HepG2 (cell line): ENCODE measurements around the gene RTF1. TPM values are rescaled to one million over a fixed set of nuclear protein-coding genes. Genes with fewer than 3 reads are reported as not detected.

Source experiments
- CTCF ChIP-seq: sonication (generic); formaldehyde crosslinking; IDR thresholded peaks from 2 replicates; pipeline ENCODE4 v1.5.0; 2020; ENCODE audit warnings: mild to moderate bottlenecking, missing genetic modification reagents, moderate library complexity
- FLYWCH1 ChIP-seq: sonication (generic); formaldehyde crosslinking; IDR thresholded peaks from 2 replicates; pipeline ENCODE4 v1.8.1; 2023; ENCODE audit warnings: mild to moderate bottlenecking, missing genetic modification reagents
- FOXO4 ChIP-seq: sonication (generic); formaldehyde crosslinking; conservative IDR thresholded peaks from 2 replicates; pipeline ENCODE4 v1.8.1; 2023; ENCODE audit warnings: missing genetic modification reagents
- HDAC2 ChIP-seq: sonication (generic); formaldehyde crosslinking; IDR thresholded peaks from 2 replicates; pipeline ENCODE4 v1.4.0; 2020; ENCODE audit warnings: missing genetic modification reagents
- HOMEZ ChIP-seq: IDR thresholded peaks from 2 replicates; pipeline ENCODE4 v1.6.1; 2016; ENCODE audit warnings: low read depth
- KLF9 ChIP-seq: IDR thresholded peaks from 2 replicates; pipeline ENCODE4 v1.6.1; 2016; ENCODE audit warnings: low read depth
- MIER2 ChIP-seq: IDR thresholded peaks from 2 replicates; pipeline ENCODE4 v1.6.1; 2016; ENCODE audit warnings: missing biosample characterization, missing genetic modification reagents
- NCOR1 ChIP-seq: fragments of 200-600 bp; sonication (generic); IDR thresholded peaks from 2 replicates; pipeline ENCODE4 v1.7.0; 2017; ENCODE audit warnings: antibody characterized with exemption, low read length, borderline replicate concordance
- NFAT5 ChIP-seq: sonication (generic); formaldehyde crosslinking; IDR thresholded peaks from 2 replicates; pipeline ENCODE4 v1.4.0; 2020; ENCODE audit warnings: missing genetic modification reagents
- POLR2G ChIP-seq: fragments of 200-400 bp; formaldehyde crosslinking; IDR thresholded peaks from 2 replicates; pipeline ENCODE4 v1.6.1; 2018; ENCODE audit warnings: mild to moderate bottlenecking, low read depth, low read length, moderate library complexity
- REXO4 ChIP-seq: sonication (generic); formaldehyde crosslinking; IDR thresholded peaks from 2 replicates; pipeline ENCODE4 v1.8.0; 2022; ENCODE audit warnings: missing genetic modification reagents, mild to moderate bottlenecking, borderline replicate concordance
- RFXAP ChIP-seq: sonication (generic); formaldehyde crosslinking; IDR thresholded peaks from 2 replicates; pipeline ENCODE4 v1.4.0; 2020; ENCODE audit warnings: missing genetic modification reagents, borderline replicate concordance
- RNF2 ChIP-seq: fragments of 450-650 bp; conservative IDR thresholded peaks from 2 replicates; pipeline ENCODE4 v1.6.1; 2016; ENCODE audit warnings: low read depth
- SSRP1 ChIP-seq: IDR thresholded peaks from 2 replicates; pipeline ENCODE4 v1.6.1; 2016; ENCODE audit warnings: control low read depth
- TOE1 ChIP-seq: sonication (generic); formaldehyde crosslinking; IDR thresholded peaks from 2 replicates; pipeline ENCODE4 v1.4.0; 2020; ENCODE audit warnings: mild to moderate bottlenecking, missing genetic modification reagents
- U2AF1 ChIP-seq: fragments of 200-400 bp; formaldehyde crosslinking; optimal IDR thresholded peaks from 2 replicates; pipeline ENCODE3; 2017; ENCODE audit warnings: mild to moderate bottlenecking, low read depth, low read length
- XRCC5 ChIP-seq: fragments of 200-400 bp; formaldehyde crosslinking; optimal IDR thresholded peaks from 2 replicates; pipeline ENCODE3; 2017; ENCODE audit warnings: mild to moderate bottlenecking, low read length
- ZMAT5 ChIP-seq: sonication (generic); formaldehyde crosslinking; IDR thresholded peaks from 2 replicates; pipeline ENCODE4 v1.5.0; 2020; ENCODE audit warnings: mild to moderate bottlenecking, low read depth, missing genetic modification reagents, borderline replicate concordance
- ZNF619 ChIP-seq: sonication (generic); formaldehyde crosslinking; IDR thresholded peaks from 2 replicates; pipeline ENCODE4 v1.4.0; 2020; ENCODE audit warnings: mild to moderate bottlenecking, missing genetic modification reagents
- ZNF652 ChIP-seq: IDR thresholded peaks from 2 replicates; pipeline ENCODE4 v1.6.1; 2016; ENCODE audit warnings: low read depth, borderline replicate concordance
- polyA plus RNA-seq, 8 experiments: library from polyadenylated mRNA; depleted of rRNA in 3 of 8; stranded (reverse) in 7 of 8; unstranded in 1 of 8; fragments of >200 nt; fragmentation: Illumina TruSeq in 4 of 8; extraction: Trizol in 4 of 8; gene quantifications; 2 replicates each; pipeline versions ENCODE4 v1.2.1 to v1.2.3, GENCODE V29; 2011 to 2016; ENCODE audit warnings: low read depth in 4 of 8, missing spikeins in 1 of 8, mixed read lengths in 1 of 8; ENCODE audit not compliant: insufficient read depth in 1 of 8
- total RNA-seq, 5 experiments: library from RNA; depleted of rRNA; stranded (reverse); fragments of >200 nt; fragmentation: Illumina TruSeq; extraction: Trizol; gene quantifications; 2 replicates each; pipeline ENCODE4 v1.2.3, GENCODE V29; 2016; ENCODE audit warnings: low read depth in 1 of 5

Gene RTF1
- total and polyA plus RNA-seq, 2 of the 13 experiments (the other 11 are each of a cell fraction or from before 2014, with no cell fraction given): 13.9 to 17.9 TPM

- TF ChIP-seq NFAT5 (0 out of 2 replicates have a peak, but pooled peaks have one; percentile 64), SSRP1 (CRISPR knock-in tag) (no peak), HOMEZ (CRISPR knock-in tag) (no peak), ZMAT5 (CRISPR knock-in tag) (no peak), U2AF1 (no peak), ZNF652 (CRISPR knock-in tag) (no peak), FLYWCH1 (CRISPR knock-in tag) (no peak), POLR2G (peak; percentile 47), RNF2 (peak; percentile 84; the same call in 1 of the 2 replicates), MIER2 (CRISPR knock-in tag) (no peak), TOE1 (0 out of 2 replicates have a peak, but pooled peaks have one; percentile 52), NCOR1 (no peak), REXO4 (CRISPR knock-in tag) (no peak), KLF9 (CRISPR knock-in tag) (0 out of 2 replicates have a peak, but pooled peaks have one; percentile 39), RFXAP (CRISPR knock-in tag) (no peak), FOXO4 (no peak), CTCF (CRISPR knock-in tag) (peak; percentile 47), HDAC2 (CRISPR knock-in tag) (peak; percentile 21; the same call in 1 of the 2 replicates), XRCC5 (no peak), ZNF619 (no peak)
These were observed 77.5 kb downstream of the RTF1 start (continued) for GRCh38 chr15:41494190-41494921.
